ENCODE measurements around the gene PIGQ. TPM values are rescaled to one million over a fixed set of nuclear protein-coding genes. Genes with fewer than 3 reads are reported as not detected.

Gene PIGQ
- total and polyA plus RNA-seq, 2 of the 8 experiments (the other 6 are each of a cell fraction or from before 2014, with no cell fraction given): 36.0 to 49.2 TPM

GRCh38 chr16:540645-541340, 29.0 kb upstream of the PIGQ start:
- no peak for DNase-seq (ENCODE audit: low read depth in 1 of 2, low spot score in 2 of 2)
- Histone ChIP-seq H3K79me1 (ENCODE audit: low read depth, low read length) (peaks cover 13% of the 10 kb centered on the region), H2BK15ac (ENCODE audit: low read length) (no peak overlapping the region), H2BK20ac (ENCODE audit: low read length) (no peak overlapping the region), H4K91ac (replicated peaks; ENCODE audit: insufficient read length, low read length) (no peak overlapping the region), H4K8ac (ENCODE audit: extremely low read depth, insufficient read depth, low read length) (no peak overlapping the region; the same call in none of the 2 replicates), H4K5ac (ENCODE audit: insufficient read length, low read depth, low read length) (no peak overlapping the region), H3K23me2 (ENCODE audit: low read depth, low read length) (no peaks in the 10 kb centered on the region), H3K23ac (ENCODE audit: insufficient read length) (no peak overlapping the region), H3K4me3 (ENCODE audit: extremely low read depth in 1 of 4, insufficient read depth in 2 of 4, low read depth in 3 of 4, low read length in 4 of 4) (no peak overlapping the region), H3K9me3 (ENCODE audit: insufficient read depth in 2 of 2, low read depth in 1 of 2, low read length in 1 of 2) (no peaks in the 10 kb centered on the region; a peak in 1 of 4 replicates), H2AK5ac (ENCODE audit: low read depth, low read length) (no peak overlapping the region), H3K4me2 (ENCODE audit: insufficient read depth in 1 of 2, low read depth in 2 of 2, low read length in 2 of 2) (no peak overlapping the region), H4K20me1 (replicated peaks in 1 of 2; ENCODE audit: control insufficient read depth in 1 of 2, insufficient read depth in 2 of 2, low read length in 2 of 2) (peaks cover 3 to 22% of the 10 kb centered on the region in 2 experiments), H2BK5ac (ENCODE audit: low read depth, low read length) (no peak overlapping the region), H3K56ac (replicated peaks; ENCODE audit: insufficient read length, low read depth, low read length) (no peak overlapping the region), H3K79me2 (ENCODE audit: control insufficient read depth in 1 of 2, insufficient read depth in 2 of 2, low read length in 2 of 2) (peaks cover 0 to 34% of the 10 kb centered on the region in 2 experiments; a peak in 2 of 4 replicates), H3K36me3 (ENCODE audit: control insufficient read depth in 2 of 4, insufficient read depth in 4 of 4, low read length in 3 of 4) (no peaks in the 10 kb centered on the region; a peak in 2 of 8 replicates), H2AFZ (ENCODE audit: low read length) (no peak overlapping the region), H3K4me1 (replicated peaks in 1 of 4; ENCODE audit: control insufficient read depth in 3 of 4, insufficient read depth in 4 of 4, low read length in 3 of 4) (no peaks in the 10 kb centered on the region), H3K4ac (replicated peaks; ENCODE audit: insufficient read length, low read depth, low read length) (no peak overlapping the region), H3K18ac (ENCODE audit: extremely low read depth, low read length) (no peak overlapping the region), H2BK12ac (ENCODE audit: low read depth, low read length) (no peak overlapping the region), H2BK120ac (replicated peaks; ENCODE audit: low read depth, low read length) (no peak overlapping the region), H3K27me3 (replicated peaks in 1 of 4; ENCODE audit: control insufficient read depth in 3 of 4, extremely low read depth in 1 of 4, insufficient read depth in 3 of 4, low read length in 3 of 4) (no peaks in the 10 kb centered on the region), H3K27ac (ENCODE audit: low read depth, low read length) (no peak overlapping the region), H3K14ac (ENCODE audit: insufficient read length) (no peak overlapping the region), H3K9ac (replicated peaks in 1 of 4; ENCODE audit: extremely low read depth in 1 of 4, low read depth in 3 of 4, low read length in 3 of 4) (no peak overlapping the region)
- WGBS, 2 experiments (ENCODE audit: extremely low coverage in 1 of 2, insufficient coverage in 1 of 2, insufficient read length in 1 of 2, insufficient replicate concordance in 2 of 2, low coverage in 1 of 2, low lambda C conversion rate in 2 of 2, missing lambda C conversion rate in 1 of 2): 93% methylated on average over 21 of the region's 29 CpGs; no CpG with 5 or more reads in 1 of the 2 experiments
- no peak for FAIRE-seq
- TF ChIP-seq KDM4A (IDR thresholded peaks at IDR 0.05; ENCODE audit: low read depth, low read length, severe bottlenecking) (no peak), CEBPB (IDR thresholded peaks at IDR 0.05; ENCODE audit: low read depth, low read length) (no peak), TEAD4 (IDR thresholded peaks at IDR 0.05; ENCODE audit: low read depth, low read length) (no peak), ASH2L (IDR thresholded peaks at IDR 0.05; ENCODE audit: low read length) (no peak), SP1 (IDR thresholded peaks at IDR 0.05; ENCODE audit: low read depth, low read length) (no peak), KDM1A (IDR thresholded peaks at IDR 0.05; ENCODE audit: borderline replicate concordance, low read length) (no peak), HDAC6 (IDR thresholded peaks at IDR 0.05; ENCODE audit: low read depth, low read length) (no peak), TCF12 (IDR thresholded peaks at IDR 0.05; ENCODE audit: low read depth, low read length) (no peak), BCL11A (IDR thresholded peaks at IDR 0.05; ENCODE audit: low read depth in 2 of 2, low read length in 2 of 2) (no peak), RAD21 (IDR thresholded peaks at IDR 0.05 in 1 of 2, conservative IDR thresholded peaks at IDR 0.05 in 1 of 2; ENCODE audit: low read depth in 2 of 2, low read length in 2 of 2) (no peak), CHD1 (IDR thresholded peaks at IDR 0.05; ENCODE audit: low read depth, low read length) (no peak)
- CTCF ChIA-PET (ENCODE audit: partially characterized antibody): interaction anchor here (0.6 to 2.9 kb wide), 8 partner anchors 7 to 107 kb away, joined by 3 to 17 read pairs (median 4); no protein-coding TSS in a partner anchor
- POLR2A ChIA-PET (ENCODE audit: partially characterized antibody): interaction anchor here (0.6 to 1.6 kb wide), 5 partner anchors 10 to 296 kb away, joined by 3 to 6 read pairs (median 3); no protein-coding TSS in a partner anchor

Measured in H1 (cell line).